Stimulated activated CD4-positive, alpha-beta T cell treated with anti-CD3 and anti-CD28 coated beads, Interleukin-2, amount 100 ng/mL, for 48 hours (primary cell): Measurements from ENCODE around the gene PXMP4.

ENCODE experiments used
- DNase-seq, 2 donors: peaks; one replicate each; pipeline ENCODE4 v3.0.0-alpha.2; 2020

Gene PXMP4

GRCh38 chr20:33730946-33731692 is 11.0 kb upstream of the PXMP4 start:
- no peak for DNase-seq

GRCh38 chr20:33729101-33729500 is 9.0 kb upstream of the PXMP4 start:
- DNase-seq = no peak

GRCh38 chr20:33728463-33728862 is 8.4 kb upstream of the PXMP4 start:
- DNase-seq = no peak

- DNase-seq = no peak
Observed at GRCh38 chr20:33727806-33728205, 7.7 kb upstream of the PXMP4 start.

- DNase-seq = no peak
Observed at GRCh38 chr20:33727115-33727479, 7.0 kb upstream of the PXMP4 start.

- no peak for DNase-seq
Observed at GRCh38 chr20:33725607-33726264, 5.6 kb upstream of the PXMP4 start.

GRCh38 chr20:33724439-33725094 is 4.5 kb upstream of the PXMP4 start:
- DNase-seq = no peak

GRCh38 chr20:33721391-33722140 is 1.5 kb upstream of the PXMP4 start:
- DNase-seq = no peak

- DNase-seq = no peak
Observed at GRCh38 chr20:33719277-33719988, 677 bp downstream of the PXMP4 start.

GRCh38 chr20:33716498-33716897 is 3.6 kb downstream of the PXMP4 start:
- DNase-seq = no peak

GRCh38 chr20:33713865-33714367 is 6.2 kb downstream of the PXMP4 start:
- no peak for DNase-seq

GRCh38 chr20:33711446-33711738 is 8.7 kb downstream of the PXMP4 start:
- no peak for DNase-seq

- no peak for DNase-seq
Observed at GRCh38 chr20:33710681-33711445, 9.2 kb downstream of the PXMP4 start.

- DNase-seq = no peak
Observed at GRCh38 chr20:33709905-33710541, 10.1 kb downstream of the PXMP4 start.

GRCh38 chr20:33709398-33709797 is 10.7 kb downstream of the PXMP4 start:
- DNase-seq = no peak

- no peak for DNase-seq
Observed at GRCh38 chr20:33707668-33708067, 12.4 kb downstream of the PXMP4 start.

- no peak for DNase-seq
Observed at GRCh38 chr20:33704197-33704924, 15.7 kb downstream of the PXMP4 start.

- no peak for DNase-seq
Observed at GRCh38 chr20:33703498-33704137, 16.5 kb downstream of the PXMP4 start.

GRCh38 chr20:33702861-33703260 is 17.2 kb downstream of the PXMP4 start:
- DNase-seq = no peak
